Hippocampal formation (tissue), 2 donors: ENCODE measurements around the gene ZNF772.

ENCODE experiments used
- DNase-seq, 2 donors: peaks; one replicate each; lab custom pipeline; 2025; lab: John Stamatoyannopoulos, UW

The ZNF772 gene

GRCh38 chr19:57435062-57435978, 42.0 kb downstream of the ZNF772 start, which contains the start of gene ZNF749:
Gene ZNF749 (plus strand): TSS chr19:57435325. CDS start chr19:57435579, 254 bp downstream.
- peak; percentile 96 to 97 for DNase-seq

GRCh38 chr19:57434386-57435061, 42.8 kb downstream of the ZNF772 start:
- DNase-seq: no peak

- no peak for DNase-seq
These were observed 56.3 kb downstream of the ZNF772 start for GRCh38 chr19:57421037-57421436.

GRCh38 chr19:57419439-57419838, 57.9 kb downstream of the ZNF772 start:
- no peak for DNase-seq
